Coronary artery (tissue), 2 donors: ENCODE measurements around the gene DIP2C.
"Not testable (repeated sequence)": the region's sequence is repeated elsewhere in the genome, so short reads cannot be mapped to it uniquely, and the experiment has no call there.

ENCODE experiments used
- DNase-seq: peaks from one replicate; pipeline ENCODE4 v3.0.0-alpha.2; 2017; ENCODE audit warnings: low spot score
- H3K27ac ChIP-seq, 2 donors: fragments of 200-600 bp; sonication (generic); one replicate each; pipeline ENCODE4 v1.5.1; 2016 to 2019
- H3K4me3 ChIP-seq: fragments of 200-600 bp; sonication (generic); 2 replicates; pipeline ENCODE4 v1.5.1; 2016; ENCODE audit warnings: mild to moderate bottlenecking, moderate library complexity
- TF ChIP-seq, protein P1 (sequence below): fragments of 200-600 bp; sonication (generic); IDR thresholded peaks from one replicate; pipeline ENCODE4 v1.5.1; 2019; ENCODE audit warnings: antibody characterized with exemption

Gene DIP2C

GRCh38 chr10:682931-683447 lies 6.5 kb downstream of the DIP2C start:
- Histone ChIP-seq H3K4me3 (no peak overlapping the region), H3K27ac (peak overlapping the region; percentile 3 to 23)
- DNase-seq, result no peak
- TF ChIP-seq, protein P1, sequence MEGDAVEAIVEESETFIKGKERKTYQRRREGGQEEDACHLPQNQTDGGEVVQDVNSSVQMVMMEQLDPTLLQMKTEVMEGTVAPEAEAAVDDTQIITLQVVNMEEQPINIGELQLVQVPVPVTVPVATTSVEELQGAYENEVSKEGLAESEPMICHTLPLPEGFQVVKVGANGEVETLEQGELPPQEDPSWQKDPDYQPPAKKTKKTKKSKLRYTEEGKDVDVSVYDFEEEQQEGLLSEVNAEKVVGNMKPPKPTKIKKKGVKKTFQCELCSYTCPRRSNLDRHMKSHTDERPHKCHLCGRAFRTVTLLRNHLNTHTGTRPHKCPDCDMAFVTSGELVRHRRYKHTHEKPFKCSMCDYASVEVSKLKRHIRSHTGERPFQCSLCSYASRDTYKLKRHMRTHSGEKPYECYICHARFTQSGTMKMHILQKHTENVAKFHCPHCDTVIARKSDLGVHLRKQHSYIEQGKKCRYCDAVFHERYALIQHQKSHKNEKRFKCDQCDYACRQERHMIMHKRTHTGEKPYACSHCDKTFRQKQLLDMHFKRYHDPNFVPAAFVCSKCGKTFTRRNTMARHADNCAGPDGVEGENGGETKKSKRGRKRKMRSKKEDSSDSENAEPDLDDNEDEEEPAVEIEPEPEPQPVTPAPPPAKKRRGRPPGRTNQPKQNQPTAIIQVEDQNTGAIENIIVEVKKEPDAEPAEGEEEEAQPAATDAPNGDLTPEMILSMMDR, result no peak

DNA sequence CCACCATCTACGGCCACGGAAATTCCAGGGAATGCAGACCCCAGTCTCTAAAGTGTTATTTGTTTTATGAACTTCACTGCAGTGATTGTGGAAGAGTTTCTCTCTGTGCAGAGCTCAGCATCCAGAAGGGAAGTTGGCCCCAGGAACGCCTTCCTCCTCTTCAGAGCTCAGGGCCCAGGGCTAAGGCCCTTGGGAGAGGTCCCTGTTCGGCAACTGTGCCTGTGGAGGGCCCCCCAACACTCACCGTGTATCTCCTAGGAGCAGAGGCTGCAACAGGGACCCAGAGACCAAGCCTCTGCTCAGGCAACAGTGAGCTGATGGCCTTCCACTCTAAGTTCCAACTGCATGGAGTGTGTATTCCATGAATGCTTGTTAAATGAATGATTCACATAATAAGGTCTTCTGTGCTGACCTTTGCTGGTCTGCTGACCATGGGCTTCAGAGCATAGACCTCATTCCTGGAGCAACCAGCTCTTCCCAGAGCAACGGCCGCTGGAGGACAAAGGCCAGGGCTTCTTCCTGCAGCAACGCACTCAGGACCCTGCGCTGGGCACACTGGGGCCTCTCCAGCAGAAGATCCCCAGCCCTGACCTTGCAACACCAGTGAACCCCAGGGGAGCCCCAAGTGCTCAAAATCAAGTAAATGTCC lies 7.7 kb downstream of the DIP2C start:
- Histone ChIP-seq H3K4me3 (no peak overlapping the region), H3K27ac (no peak overlapping the region)
- DNase-seq, result no peak
- TF ChIP-seq, protein P1, result no peak

- TF ChIP-seq, protein P1, result no peak
- DNase-seq, result no peak
- H3K27ac ChIP-seq, result no peak overlapping the region
- no peak overlapping the region for H3K4me3 ChIP-seq
Observed at GRCh38 chr10:680745-681144, 8.7 kb downstream of the DIP2C start.

DNA sequence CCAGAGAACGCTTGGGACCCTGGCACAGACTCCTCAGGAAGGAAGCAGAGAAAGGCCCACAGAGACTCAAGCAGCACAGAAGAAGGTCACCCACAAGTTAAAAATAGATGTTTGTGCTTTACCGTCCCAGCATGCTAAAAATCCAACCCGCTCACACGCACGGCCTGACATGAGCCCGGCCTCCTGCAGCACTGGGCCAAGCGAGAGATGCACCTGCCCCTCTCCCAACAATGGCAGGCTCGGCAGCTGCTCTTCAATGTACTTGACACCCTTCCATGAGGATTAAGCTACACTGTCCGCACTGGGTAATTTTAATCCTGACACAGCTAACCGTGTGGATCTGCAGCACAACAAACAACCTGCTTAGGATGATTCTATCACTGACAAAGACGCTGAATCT lies 9.3 kb downstream of the DIP2C start:
- no peak overlapping the region for H3K27ac ChIP-seq
- no peak for DNase-seq
- no peak overlapping the region for H3K4me3 ChIP-seq
- TF ChIP-seq, protein P1, result no peak

DNA sequence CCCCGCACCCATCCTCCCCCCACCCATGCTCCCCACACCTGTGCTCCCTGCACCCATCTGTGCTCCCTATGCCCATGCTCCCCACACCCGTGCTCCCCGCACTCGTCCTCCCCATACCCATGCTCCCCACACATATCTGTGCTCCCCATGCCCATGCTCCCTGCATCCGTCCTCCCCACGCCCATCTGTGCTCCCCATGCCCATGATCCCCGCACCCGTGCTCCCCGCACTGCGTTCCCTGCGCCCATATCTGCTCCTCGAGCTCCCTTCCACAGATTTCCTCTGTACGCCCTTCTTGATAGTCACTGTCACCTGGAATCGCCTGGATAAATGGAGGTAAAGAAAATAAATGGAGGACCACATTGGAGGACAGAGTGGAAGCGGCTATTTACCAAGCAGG lies 9.9 kb downstream of the DIP2C start:
- TF ChIP-seq, protein P1, result no peak
- H3K27ac ChIP-seq, result no peak overlapping the region
- DNase-seq, result no peak
- H3K4me3 ChIP-seq, result no peak overlapping the region

- not testable (repeated sequence) for DNase-seq, H3K4me3 ChIP-seq, H3K27ac ChIP-seq
Observed at GRCh38 chr10:678662-679005, 10.8 kb downstream of the DIP2C start.

DNA sequence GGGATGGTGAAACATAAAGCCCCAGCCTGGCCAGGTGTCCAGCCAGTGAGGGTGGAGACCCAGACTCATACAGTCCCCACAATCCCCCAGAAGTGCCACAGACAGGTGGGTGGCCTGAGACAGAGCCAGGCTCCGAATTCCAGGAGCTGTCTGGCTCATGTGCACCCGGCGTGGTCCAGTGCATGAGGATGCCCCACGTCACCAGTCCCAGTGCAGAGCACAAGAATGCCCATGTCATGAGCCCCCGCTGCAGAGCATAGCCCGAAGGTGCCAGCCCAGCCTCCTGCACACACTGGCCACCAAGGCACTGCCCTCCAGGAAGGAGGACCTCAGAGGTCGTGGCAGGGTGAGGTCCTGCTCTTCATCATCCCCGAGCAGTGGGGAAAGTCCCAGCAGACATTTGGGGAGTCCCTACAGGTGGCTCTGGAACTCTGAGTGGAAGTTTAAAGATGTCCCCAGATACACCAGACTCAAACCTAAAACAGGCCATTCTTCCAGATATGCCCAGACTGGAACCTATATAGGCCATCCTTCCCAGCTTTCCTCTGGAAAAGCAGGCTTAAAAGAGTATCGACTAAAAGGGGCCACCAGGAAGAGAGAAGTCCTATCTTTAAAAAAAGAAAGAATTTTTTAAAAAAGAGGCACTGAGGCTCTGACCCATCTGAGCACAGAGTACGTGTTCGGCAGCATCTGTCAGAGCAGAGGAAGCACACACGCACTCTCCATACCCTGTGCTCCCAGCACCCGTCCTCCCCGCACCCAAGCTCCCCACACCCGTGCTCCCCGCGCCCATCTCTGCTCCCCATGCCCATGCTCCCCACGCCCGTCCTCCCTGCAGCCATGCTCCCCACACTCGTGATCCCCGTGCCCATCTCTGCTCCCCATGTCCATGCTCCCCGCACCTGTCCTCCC lies 11.5 kb downstream of the DIP2C start:
- H3K27ac ChIP-seq, result no peak overlapping the region
- H3K4me3 ChIP-seq, result no peak overlapping the region
- DNase-seq, result no peak
- TF ChIP-seq, protein P1, result no peak
